ENCODE results near the gene SPDL1. TPM values are rescaled to one million over a fixed set of nuclear protein-coding genes. Genes with fewer than 3 reads are reported as not detected.

Gene SPDL1
- total RNA-seq, 2 donors from 2014 or later: 8.0 to 13.7 TPM

GRCh38 chr5:169649486-169649885 lies 65.9 kb downstream of the SPDL1 start:
- Histone ChIP-seq H3K27me3 (no peaks in the 10 kb centered on the region), H3K9me3 (no peaks in the 10 kb centered on the region), H3K36me3 (no peaks in the 10 kb centered on the region), H3K27ac (no peak overlapping the region), H3K4me3 (no peak overlapping the region), H3K4me1 (no peaks in the 10 kb centered on the region), H3K9ac (ENCODE audit: low read depth in 2 of 2, low read length in 2 of 2) (no peak overlapping the region)
- no peak for TF ChIP-seq CTCF (IDR thresholded peaks at IDR 0.05)
- intact Hi-C loops (cut with DNase I): no loop called here
- DNase-seq: no peak

GRCh38 chr5:169650701-169651331 lies 67.2 kb downstream of the SPDL1 start:
- Histone ChIP-seq H3K9me3 (no peaks in the 10 kb centered on the region), H3K4me3 (no peak overlapping the region), H3K27ac (no peak overlapping the region), H3K36me3 (no peaks in the 10 kb centered on the region), H3K27me3 (no peaks in the 10 kb centered on the region), H3K4me1 (no peaks in the 10 kb centered on the region), H3K9ac (ENCODE audit: low read depth in 2 of 2, low read length in 2 of 2) (no peak overlapping the region)
- intact Hi-C loops (cut with DNase I): no loop called here
- DNase-seq: no peak
- no peak for TF ChIP-seq CTCF (IDR thresholded peaks at IDR 0.05)

GRCh38 chr5:169651526-169651925 lies 68.0 kb downstream of the SPDL1 start:
- H3K4me1 ChIP-seq: no peaks in the 10 kb centered on the region
- no peaks in the 10 kb centered on the region for H3K36me3 ChIP-seq
- no peak for TF ChIP-seq CTCF (IDR thresholded peaks at IDR 0.05)
- no peaks in the 10 kb centered on the region for H3K9me3 ChIP-seq
- H3K9ac ChIP-seq (ENCODE audit: low read depth in 2 of 2, low read length in 2 of 2): no peak overlapping the region
- no peak overlapping the region for H3K27ac ChIP-seq
- no peak overlapping the region for H3K4me3 ChIP-seq
- no peak for DNase-seq
- intact Hi-C loops (cut with DNase I): no loop called here
- no peaks in the 10 kb centered on the region for H3K27me3 ChIP-seq

- intact Hi-C loops (cut with DNase I): no loop called here
- no peaks in the 10 kb centered on the region for H3K4me1 ChIP-seq
- no peak for DNase-seq
Measured at GRCh38 chr5:169652057-169652456, 68.5 kb downstream of the SPDL1 start.

GRCh38 chr5:169653091-169653490 lies 69.5 kb downstream of the SPDL1 start:
- Histone ChIP-seq H3K27me3 (no peaks in the 10 kb centered on the region), H3K27ac (no peak overlapping the region), H3K4me3 (no peak overlapping the region), H3K9me3 (no peaks in the 10 kb centered on the region), H3K9ac (ENCODE audit: low read depth in 2 of 2, low read length in 2 of 2) (no peak overlapping the region), H3K36me3 (no peaks in the 10 kb centered on the region), H3K4me1 (no peaks in the 10 kb centered on the region)
- TF ChIP-seq CTCF (IDR thresholded peaks at IDR 0.05): no peak
- DNase-seq: no peak
- intact Hi-C loops (cut with DNase I): no loop called here

More at GRCh38 chr5:169652057-169652456, 68.5 kb downstream of the SPDL1 start:
- TF ChIP-seq CTCF (IDR thresholded peaks at IDR 0.05): no peak
- H3K27me3 ChIP-seq: no peaks in the 10 kb centered on the region
- no peak overlapping the region for H3K9ac ChIP-seq (ENCODE audit: low read depth in 2 of 2, low read length in 2 of 2)
- no peaks in the 10 kb centered on the region for H3K9me3 ChIP-seq
- no peaks in the 10 kb centered on the region for H3K36me3 ChIP-seq
- H3K27ac ChIP-seq: no peak overlapping the region
- no peak overlapping the region for H3K4me3 ChIP-seq

Other genes starting within 250 kb of the SPDL1 start
- 1 to 10 TPM; 4.8 to 6.0 TPM for gene DOCK2, start 53.5 kb downstream of the SPDL1 start, total RNA-seq

All from colonic mucosa (tissue), 4 donors.